Uterus (tissue), 2 donors: Measurements from ENCODE around the gene LRRC8A.

Experiments
- CTCF ChIP-seq, 4 experiments: fragments of 200-600 bp in 2 of 4; fragments of 450-650 bp in 2 of 4; sonication (generic) in 2 of 4; IDR thresholded peaks; one replicate each; pipeline ENCODE4 v1.5.1; 2016 to 2019; ENCODE audit warnings: antibody characterized with exemption in 4 of 4, mild to moderate bottlenecking in 2 of 4, moderate library complexity in 1 of 4
- POLR2A ChIP-seq, 2 donors: fragments of 450-650 bp; IDR thresholded peaks; one replicate each; pipeline ENCODE4 v1.6.1; 2016; ENCODE audit warnings: antibody characterized with exemption in 2 of 2, mild to moderate bottlenecking in 1 of 2, moderate library complexity in 1 of 2

GRCh38 chr9:128845186-128845931, 36.6 kb upstream of the LRRC8A start:
- no peak for TF ChIP-seq CTCF (IDR thresholded peaks at IDR 0.05)
- TF ChIP-seq POLR2A (IDR thresholded peaks at IDR 0.05), result no peak
